H9 (cell line): Measurements from ENCODE around the gene PLXNA4. TPM values are rescaled to one million over a fixed set of nuclear protein-coding genes. Genes with fewer than 3 reads are reported as not detected.

Source experiments
- DNase-seq: peaks from one replicate; pipeline ENCODE4 v3.0.0-alpha.2; 2017
- H2AFZ ChIP-seq: one replicate; pipeline ENCODE4 v1.6.1; 2013; ENCODE audit warnings: mild to moderate bottlenecking, low read length, control low read depth, moderate library complexity
- H2AK5ac ChIP-seq: 2 replicates; pipeline ENCODE4 v1.6.1; 2013; ENCODE audit warnings: low read length, control low read depth, mixed read lengths; ENCODE audit not compliant: insufficient read length
- H2BK120ac ChIP-seq: one replicate; pipeline ENCODE4 v1.6.1; 2013; ENCODE audit warnings: low read depth, mild to moderate bottlenecking, low read length, control low read depth, inconsistent platforms; ENCODE audit not compliant: poor library complexity, severe bottlenecking
- H2BK12ac ChIP-seq: 2 replicates; pipeline ENCODE4 v1.6.1; 2013; ENCODE audit warnings: low read length, control low read depth, mixed read lengths, low read depth; ENCODE audit not compliant: insufficient read length
- H2BK15ac ChIP-seq: 2 replicates; pipeline ENCODE4 v1.6.1; 2013; ENCODE audit warnings: low read depth, low read length, control low read depth
- H2BK20ac ChIP-seq: one replicate; pipeline ENCODE4 v1.6.1; 2013; ENCODE audit warnings: low read depth, mild to moderate bottlenecking, low read length, control low read depth, inconsistent platforms; ENCODE audit not compliant: poor library complexity, severe bottlenecking
- H2BK5ac ChIP-seq: 2 replicates; pipeline ENCODE4 v1.6.1; 2013; ENCODE audit warnings: low read length, control low read depth, mixed read lengths; ENCODE audit not compliant: insufficient read length
- H3K14ac ChIP-seq: 2 replicates; pipeline ENCODE4 v1.6.1; 2013; ENCODE audit warnings: low read length, control low read depth; ENCODE audit not compliant: insufficient read depth
- H3K18ac ChIP-seq: 2 replicates; pipeline ENCODE4 v1.6.1; 2013; ENCODE audit warnings: low read depth, mild to moderate bottlenecking, mixed read lengths, low read length, control low read depth; ENCODE audit not compliant: insufficient read length
- H3K23ac ChIP-seq: 2 replicates; pipeline ENCODE4 v1.6.1; 2013; ENCODE audit warnings: low read length, control low read depth, mixed read lengths, low read depth; ENCODE audit not compliant: insufficient read length
- H3K23me2 ChIP-seq: 2 replicates; pipeline ENCODE4 v1.6.1; 2013; ENCODE audit warnings: low read depth, mild to moderate bottlenecking, mixed read lengths, low read length, control low read depth; ENCODE audit not compliant: insufficient read length, poor library complexity, severe bottlenecking
- H3K27ac ChIP-seq: 2 replicates; pipeline ENCODE4 v1.5.1; 2013; ENCODE audit warnings: low read length, control low read depth, mixed read lengths, low read depth; ENCODE audit not compliant: insufficient read length
- H3K27me3 ChIP-seq: 2 replicates; pipeline ENCODE4 v1.6.1; 2013; ENCODE audit warnings: low read length, control low read depth, inconsistent platforms; ENCODE audit not compliant: insufficient read depth
- H3K4ac ChIP-seq: 2 replicates; pipeline ENCODE4 v1.6.1; 2013; ENCODE audit warnings: low read depth, mild to moderate bottlenecking, control low read depth, inconsistent platforms, low read length, moderate library complexity
- H3K4me1 ChIP-seq: 2 replicates; pipeline ENCODE4 v1.6.1; 2013; ENCODE audit warnings: low read length, control low read depth, inconsistent platforms; ENCODE audit not compliant: insufficient read depth
- H3K4me2 ChIP-seq: 2 replicates; pipeline ENCODE4 v1.6.1; 2013; ENCODE audit warnings: low read length, control low read depth, mixed read lengths; ENCODE audit not compliant: insufficient read length, insufficient read depth
- H3K56ac ChIP-seq: 2 replicates; pipeline ENCODE4 v1.6.1; 2013; ENCODE audit warnings: low read depth, mild to moderate bottlenecking, mixed read lengths, low read length, control low read depth; ENCODE audit not compliant: insufficient read length
- H3K79me1 ChIP-seq: 2 replicates; pipeline ENCODE4 v1.6.1; 2013; ENCODE audit warnings: low read depth, mild to moderate bottlenecking, moderate library complexity, low read length, control low read depth, inconsistent platforms; ENCODE audit not compliant: insufficient read depth, poor library complexity, severe bottlenecking
- H3K79me2 ChIP-seq: 2 replicates; pipeline ENCODE4 v1.6.1; 2013; ENCODE audit warnings: low read length, control low read depth, inconsistent platforms; ENCODE audit not compliant: insufficient read depth
- H3K9ac ChIP-seq: 2 replicates; pipeline ENCODE4 v1.6.1; 2013; ENCODE audit warnings: low read length, control low read depth, mixed read lengths; ENCODE audit not compliant: insufficient read length; ENCODE audit errors: extremely low read depth
- H3K9me3 ChIP-seq: one replicate; pipeline ENCODE4 v1.6.1; 2013; ENCODE audit warnings: low read depth, low read length, inconsistent platforms; ENCODE audit not compliant: control insufficient read depth
- H3T11ph ChIP-seq: one replicate; pipeline ENCODE4 v1.6.1; 2013; ENCODE audit warnings: mild to moderate bottlenecking, low read length, control low read depth, inconsistent platforms
- H4K20me1 ChIP-seq: one replicate; pipeline ENCODE4 v1.6.1; 2013; ENCODE audit not compliant: control insufficient read depth, insufficient read length, insufficient read depth
- H4K5ac ChIP-seq: 2 replicates; pipeline ENCODE4 v1.6.1; 2013; ENCODE audit warnings: low read depth, mild to moderate bottlenecking, mixed read lengths, low read length, control low read depth; ENCODE audit not compliant: insufficient read length
- H4K8ac ChIP-seq: replicated peaks from 2 replicates; pipeline ENCODE4 v1.6.1; 2013; ENCODE audit warnings: low read length, control low read depth, mixed read lengths, low read depth; ENCODE audit not compliant: insufficient read length
- H4K91ac ChIP-seq: 2 replicates; pipeline ENCODE4 v1.6.1; 2013; ENCODE audit warnings: low read depth, mild to moderate bottlenecking, moderate library complexity, mixed read lengths, low read length, control low read depth; ENCODE audit not compliant: insufficient read length
- H3K27ac Mint-ChIP-seq, 3 experiments: 2 replicates in 2 of 3; 3 replicates in 1 of 3; pipeline ENCODE4 v1.8.0; 2020 to 2021; ENCODE audit warnings: mixed read lengths in 3 of 3, mild to moderate bottlenecking in 1 of 3, moderate library complexity in 1 of 3
- H3K27me3 Mint-ChIP-seq: 2 replicates; pipeline ENCODE4 v1.8.0; 2021; ENCODE audit warnings: low read depth, mild to moderate bottlenecking, moderate library complexity, mixed read lengths
- H3K36me3 Mint-ChIP-seq, 3 experiments: 2 replicates in 2 of 3; 3 replicates in 1 of 3; pipeline ENCODE4 v1.8.0; 2020 to 2021; ENCODE audit warnings: low read depth in 3 of 3, mixed read lengths in 3 of 3; ENCODE audit not compliant: insufficient read depth in 1 of 3
- H3K4me1 Mint-ChIP-seq, 2 experiments: 2 replicates each; pipeline ENCODE4 v1.8.0; 2020; ENCODE audit warnings: mixed read lengths in 2 of 2
- H3K4me3 Mint-ChIP-seq, 2 experiments: 2 replicates in 1 of 2; 3 replicates in 1 of 2; pipeline ENCODE4 v1.8.0; 2020 to 2021; ENCODE audit warnings: mild to moderate bottlenecking in 2 of 2, mixed read lengths in 2 of 2, moderate library complexity in 1 of 2
- H3K9me3 Mint-ChIP-seq, 2 experiments: 2 replicates in 1 of 2; 3 replicates in 1 of 2; pipeline ENCODE4 v1.8.0; 2020; ENCODE audit warnings: mild to moderate bottlenecking in 2 of 2, mixed read lengths in 2 of 2, moderate library complexity in 1 of 2
- CTCF ChIP-seq: fragments of 200-600 bp; sonication (generic); conservative IDR thresholded peaks from 3 replicates; pipeline ENCODE4 v1.8.0; 2021; ENCODE audit warnings: antibody characterized with exemption, mild to moderate bottlenecking
- WGBS: extraction: QIAGEN DNeasy Blood & Tissue Kit; methylation state at CpG from one replicate; pipeline ENCODE4 v1.1.7; 2013; ENCODE audit warnings: missing lambda C conversion rate, low lambda C conversion rate, mixed read lengths; ENCODE audit not compliant: insufficient read length; ENCODE audit errors: extremely low coverage; 5-methylcytosine and 5-hydroxymethylcytosine counted together
- total RNA-seq: library from RNA; stranded (reverse); gene quantifications from 2 replicates; pipeline ENCODE4 v1.2.1, GENCODE V29; 2021

Gene PLXNA4
- total RNA-seq, 1 experiment from 2014 or later: 0.35 TPM

DNA sequence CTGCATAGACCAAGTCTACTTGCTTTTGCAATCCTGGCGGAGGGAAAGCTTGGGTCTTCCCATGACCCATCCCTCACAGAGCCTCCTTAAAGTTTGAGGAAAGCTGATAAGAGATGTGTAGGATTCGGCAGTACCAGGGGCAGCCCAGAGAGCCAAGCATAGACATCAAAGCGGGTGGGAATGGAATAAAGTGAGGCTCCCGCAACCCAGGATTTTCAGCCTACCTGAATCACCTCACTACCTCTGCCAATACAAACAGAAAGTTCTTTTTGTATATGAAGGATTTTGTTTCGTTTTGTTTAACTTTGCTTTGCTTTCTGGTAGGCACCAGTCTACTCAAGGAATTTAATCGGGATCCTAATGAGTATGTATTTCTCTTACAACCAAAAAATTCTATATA, 451.7 kb downstream of the PLXNA4 start:
- peaks cover 8 to 13% of the 10 kb centered on the region in 2 experiments for H3K9me3 Mint-ChIP-seq
- Histone ChIP-seq H3K79me1 (no peaks in the 10 kb centered on the region), H3K9me3 (no peaks in the 10 kb centered on the region), H3K9ac (no peak overlapping the region), H2BK12ac (no peak overlapping the region), H3K4me2 (no peak overlapping the region), H2AFZ (no peak overlapping the region), H4K20me1 (no peaks in the 10 kb centered on the region), H2BK120ac (no peak overlapping the region), H3K4me1 (no peaks in the 10 kb centered on the region), H3K79me2 (no peaks in the 10 kb centered on the region), H4K8ac (no peak overlapping the region), H3K14ac (no peak overlapping the region), H3T11ph (no peak overlapping the region), H2BK20ac (no peak overlapping the region), H3K18ac (no peak overlapping the region), H4K91ac (no peak overlapping the region), H3K56ac (no peak overlapping the region), H2AK5ac (no peak overlapping the region), H3K27ac (no peak overlapping the region), H4K5ac (no peak overlapping the region), H3K27me3 (no peaks in the 10 kb centered on the region), H2BK5ac (no peak overlapping the region), H3K23ac (no peak overlapping the region), H3K23me2 (no peaks in the 10 kb centered on the region), H2BK15ac (no peak overlapping the region), H3K4ac (no peak overlapping the region)
- no CpG with 5 or more reads among the region's 6 CpGs for WGBS
- H3K4me3 Mint-ChIP-seq: no peak overlapping the region
- DNase-seq: no peak
- peaks cover 10% of the 10 kb centered on the region for H3K27me3 Mint-ChIP-seq
- no peak for TF ChIP-seq CTCF
- H3K36me3 Mint-ChIP-seq: peaks cover 6 to 14% (median 8%) of the 10 kb centered on the region in 3 experiments; a peak in 6 of 7 replicates
- peaks cover 12 to 13% of the 10 kb centered on the region in 2 experiments for H3K4me1 Mint-ChIP-seq
- H3K27ac Mint-ChIP-seq: no peak overlapping the region; a peak in 1 of 7 replicates
